OCI-LY3 (cell line): ENCODE data around the gene LMNA.

Source experiments
- H2AFZ ChIP-seq: fragments of 200-600, 300-600 bp; shearing (Covaris generic); 2 replicates; pipeline ENCODE4 v1.6.0; 2014; ENCODE audit warnings: antibody characterized with exemption, low read depth, low read length
- H3K27ac ChIP-seq: fragments of 200-600, 300-600 bp; sonication (generic); 2 replicates; pipeline ENCODE4 v1.5.1; 2014; ENCODE audit warnings: mild to moderate bottlenecking, low read length, moderate library complexity, mixed read lengths
- H3K27me3 ChIP-seq: fragments of 200-600, 300-600 bp; sonication (generic); 2 replicates; pipeline ENCODE4 v1.6.1; 2014; ENCODE audit warnings: low read depth, low read length, mixed read lengths
- H3K36me3 ChIP-seq: fragments of 200-600, 300-600 bp; sonication (generic); replicated peaks from 2 replicates; pipeline ENCODE3; 2014; ENCODE audit warnings: low read depth, low read length, mixed read lengths
- H3K4me1 ChIP-seq: fragments of 300-600, 200-600 bp; sonication (generic); 2 replicates; pipeline ENCODE4 v1.6.1; 2014; ENCODE audit warnings: low read length, mixed read lengths
- H3K4me2 ChIP-seq: fragments of 200-600, 300-600 bp; sonication (generic); 2 replicates; pipeline ENCODE4 v1.6.1; 2014; ENCODE audit warnings: low read length, mixed read lengths
- H3K4me3 ChIP-seq: fragments of 300-600, 200-600 bp; sonication (generic); 2 replicates; pipeline ENCODE4 v1.5.1; 2014; ENCODE audit warnings: antibody characterized with exemption, mild to moderate bottlenecking, low read length, moderate library complexity
- H3K79me2 ChIP-seq: fragments of 300-600, 200-600 bp; shearing (Covaris generic); 2 replicates; pipeline ENCODE4 v1.6.1; 2014; ENCODE audit warnings: mild to moderate bottlenecking, low read length, mixed read lengths
- H3K9ac ChIP-seq: fragments of 300-600, 200-600 bp; shearing (Covaris generic); 2 replicates; pipeline ENCODE4 v1.6.0; 2014; ENCODE audit warnings: mild to moderate bottlenecking, low read length, moderate library complexity
- H3K9me3 ChIP-seq: fragments of 200-600, 300-600 bp; shearing (Covaris generic); 2 replicates; pipeline ENCODE4 v1.6.1; 2014; ENCODE audit warnings: low read length, mixed read lengths; ENCODE audit not compliant: insufficient read depth
- H4K20me1 ChIP-seq: fragments of 200-600, 300-600 bp; sonication (generic); 2 replicates; pipeline ENCODE4 v1.6.1; 2016; ENCODE audit warnings: low read length, mixed read lengths; ENCODE audit not compliant: insufficient read depth
- CTCF ChIP-seq: fragments of 200-600, 300-600 bp; sonication (generic); IDR thresholded peaks from 2 replicates; pipeline ENCODE4 v1.5.1; 2014; ENCODE audit warnings: antibody characterized with exemption, low read length, low read depth
- EZH2phosphoT487 ChIP-seq: fragments of 200-600 bp; shearing (Covaris generic); IDR thresholded peaks from 2 replicates; pipeline ENCODE4 v1.6.1; 2018; ENCODE audit warnings: antibody characterized with exemption, mixed run types, low read depth

The LMNA gene

GRCh38 chr1:156138458-156138867 is 24.0 kb downstream of the LMNA start:
- no peak overlapping the region for H3K9ac ChIP-seq
- H3K36me3 ChIP-seq = no peaks in the 10 kb centered on the region

GRCh38 chr1:156140879-156141707 is 26.6 kb downstream of the LMNA start:
- Histone ChIP-seq H3K4me2 (no peak overlapping the region), H2AFZ (no peak overlapping the region), H3K27me3 (peaks cover 17% of the 10 kb centered on the region), H3K9ac (no peak overlapping the region), H4K20me1 (no peaks in the 10 kb centered on the region), H3K27ac (no peak overlapping the region), H3K4me1 (peaks cover 5% of the 10 kb centered on the region), H3K4me3 (no peak overlapping the region), H3K36me3 (no peaks in the 10 kb centered on the region), H3K79me2 (no peaks in the 10 kb centered on the region), H3K9me3 (no peaks in the 10 kb centered on the region)
- TF ChIP-seq CTCF = peak; percentile 98
- no peak for TF ChIP-seq EZH2phosphoT487

More at GRCh38 chr1:156138458-156138867, 24.0 kb downstream of the LMNA start:
- H3K4me2 ChIP-seq = no peak overlapping the region
- H3K4me1 ChIP-seq = no peaks in the 10 kb centered on the region
- H3K9me3 ChIP-seq = no peaks in the 10 kb centered on the region
- no peak overlapping the region for H3K4me3 ChIP-seq
- peaks cover 30% of the 10 kb centered on the region for H3K27me3 ChIP-seq
- H3K27ac ChIP-seq = no peak overlapping the region
- TF ChIP-seq CTCF = no peak
- H3K79me2 ChIP-seq = no peaks in the 10 kb centered on the region
- H4K20me1 ChIP-seq = no peaks in the 10 kb centered on the region
- no peak overlapping the region for H2AFZ ChIP-seq

GRCh38 chr1:156143765-156144489 is 29.4 kb downstream of the LMNA start:
- Histone ChIP-seq H3K27ac (no peak overlapping the region), H3K27me3 (peaks cover 9% of the 10 kb centered on the region), H3K79me2 (no peaks in the 10 kb centered on the region), H4K20me1 (no peaks in the 10 kb centered on the region), H3K4me3 (no peak overlapping the region), H3K36me3 (no peaks in the 10 kb centered on the region), H3K9ac (no peak overlapping the region), H3K4me1 (peaks cover 33% of the 10 kb centered on the region), H3K4me2 (no peak overlapping the region), H3K9me3 (no peaks in the 10 kb centered on the region), H2AFZ (no peak overlapping the region)
- TF ChIP-seq EZH2phosphoT487 (no peak), CTCF (no peak)

- Histone ChIP-seq H3K36me3 (no peaks in the 10 kb centered on the region), H3K27ac (no peak overlapping the region), H3K4me3 (no peak overlapping the region), H4K20me1 (no peaks in the 10 kb centered on the region), H3K27me3 (peaks cover 4% of the 10 kb centered on the region; the same call in 1 of the 2 replicates), H2AFZ (no peak overlapping the region), H3K4me1 (peaks cover 41% of the 10 kb centered on the region), H3K79me2 (no peaks in the 10 kb centered on the region), H3K9ac (no peak overlapping the region), H3K9me3 (no peaks in the 10 kb centered on the region), H3K4me2 (no peak overlapping the region)
- TF ChIP-seq EZH2phosphoT487 (no peak), CTCF (no peak)
Observed at GRCh38 chr1:156144742-156145141, 30.2 kb downstream of the LMNA start.
